ENCODE results near the gene GNB1L.

Gene GNB1L

DNA sequence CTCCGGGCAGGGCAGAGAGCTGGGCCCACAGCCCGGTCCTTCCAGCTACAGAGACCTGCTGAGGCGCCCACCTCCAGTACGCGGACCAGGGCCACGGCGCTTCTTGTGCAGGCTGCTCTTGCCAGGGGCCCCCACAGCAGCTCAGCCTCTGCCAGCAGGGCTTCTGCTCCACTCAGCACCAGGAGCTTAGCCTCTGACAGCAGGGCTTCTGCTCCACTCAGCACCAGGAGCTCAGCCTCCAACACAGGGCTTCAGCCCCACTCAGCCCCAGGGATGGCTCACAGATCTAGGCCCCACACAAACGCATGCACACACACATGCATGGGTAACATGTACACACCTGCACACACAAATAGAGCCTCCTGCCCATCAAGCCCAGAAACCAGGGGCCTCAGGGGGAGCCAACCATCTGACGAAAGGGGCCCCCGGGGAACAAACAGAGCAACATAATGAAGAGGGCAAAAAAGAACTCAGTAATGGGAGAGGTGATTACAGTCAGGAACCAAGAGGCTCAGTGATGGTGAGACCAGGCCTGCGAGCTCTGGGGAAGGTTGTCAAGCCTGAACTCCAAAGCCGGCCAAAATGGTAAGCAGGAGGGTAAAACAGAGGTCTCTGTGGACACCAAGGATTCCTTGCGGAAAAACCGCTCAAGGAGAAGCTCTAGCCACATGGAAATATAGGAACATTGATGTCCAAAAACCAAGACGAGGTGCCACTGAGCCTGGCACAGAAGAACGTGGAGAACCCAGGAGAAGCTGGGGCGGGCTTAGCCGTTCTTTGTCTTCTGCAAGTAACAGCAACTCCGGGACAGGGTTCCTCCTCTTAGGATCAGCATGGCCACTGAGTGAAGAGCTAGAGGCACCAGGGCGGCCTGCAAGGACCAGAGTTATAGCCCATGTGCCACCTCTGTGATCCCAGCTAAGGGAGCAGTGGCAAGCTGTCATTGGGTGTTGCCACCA, 46.5 kb downstream of the GNB1L start:
- Histone ChIP-seq H3K36me3 (ENCODE audit: insufficient read depth, insufficient read length, low read length) (peaks cover 25% of the 10 kb centered on the region), H3K9me3 (ENCODE audit: insufficient read depth, low read length) (no peaks in the 10 kb centered on the region), H3K27me3 (ENCODE audit: insufficient read depth, insufficient read length) (no peaks in the 10 kb centered on the region), H3K4me3 (ENCODE audit: insufficient read length, low read depth) (no peak overlapping the region), H3K9ac (ENCODE audit: insufficient read length, low read depth) (no peak overlapping the region), H3K4me1 (ENCODE audit: insufficient read depth, insufficient read length) (peaks cover 14% of the 10 kb centered on the region)
- DNase-seq (ENCODE audit: low read depth, low spot score): no peak
- TF ChIP-seq ZNF274 (IDR thresholded peaks at IDR 0.05; ENCODE audit: low read depth, low read length) (no peak), YY1 (IDR thresholded peaks at IDR 0.05; ENCODE audit: insufficient read depth, insufficient read length) (no peak), SUZ12 (IDR thresholded peaks at IDR 0.05; ENCODE audit: extremely low read depth, insufficient read depth, insufficient read length) (no peak)

- Histone ChIP-seq H3K9ac (ENCODE audit: insufficient read length, low read depth) (no peak overlapping the region), H3K4me3 (ENCODE audit: insufficient read length, low read depth) (no peak overlapping the region), H3K9me3 (ENCODE audit: insufficient read depth, low read length) (no peaks in the 10 kb centered on the region), H3K36me3 (ENCODE audit: insufficient read depth, insufficient read length, low read length) (peaks cover 23% of the 10 kb centered on the region), H3K4me1 (ENCODE audit: insufficient read depth, insufficient read length) (peaks cover 10% of the 10 kb centered on the region), H3K27me3 (ENCODE audit: insufficient read depth, insufficient read length) (no peaks in the 10 kb centered on the region)
- TF ChIP-seq ZNF274 (IDR thresholded peaks at IDR 0.05; ENCODE audit: low read depth, low read length) (no peak), SUZ12 (IDR thresholded peaks at IDR 0.05; ENCODE audit: extremely low read depth, insufficient read depth, insufficient read length) (no peak), YY1 (IDR thresholded peaks at IDR 0.05; ENCODE audit: insufficient read depth, insufficient read length) (no peak)
- DNase-seq (ENCODE audit: low read depth, low spot score): no peak
These were observed 47.3 kb downstream of the GNB1L start for GRCh38 chr22:19807161-19807913.

GRCh38 chr22:19806213-19807160, 48.2 kb downstream of the GNB1L start:
- no peak for TF ChIP-seq SUZ12 (IDR thresholded peaks at IDR 0.05; ENCODE audit: extremely low read depth, insufficient read depth, insufficient read length)
- TF ChIP-seq ZNF274 (IDR thresholded peaks at IDR 0.05; ENCODE audit: low read depth, low read length): no peak
- no peak for TF ChIP-seq YY1 (IDR thresholded peaks at IDR 0.05; ENCODE audit: insufficient read depth, insufficient read length)
- H3K9me3 ChIP-seq (ENCODE audit: insufficient read depth, low read length): no peaks in the 10 kb centered on the region
- peaks cover 7% of the 10 kb centered on the region for H3K4me1 ChIP-seq (ENCODE audit: insufficient read depth, insufficient read length)
- no peak overlapping the region for H3K9ac ChIP-seq (ENCODE audit: insufficient read length, low read depth)
- no peak overlapping the region for H3K4me3 ChIP-seq (ENCODE audit: insufficient read length, low read depth)
- no peaks in the 10 kb centered on the region for H3K27me3 ChIP-seq (ENCODE audit: insufficient read depth, insufficient read length)
- peaks cover 19% of the 10 kb centered on the region for H3K36me3 ChIP-seq (ENCODE audit: insufficient read depth, insufficient read length, low read length)
- DNase-seq (ENCODE audit: low read depth, low spot score): no peak

- Histone ChIP-seq H3K4me1 (ENCODE audit: insufficient read depth, insufficient read length) (peaks cover 6% of the 10 kb centered on the region), H3K4me3 (ENCODE audit: insufficient read length, low read depth) (no peak overlapping the region), H3K36me3 (ENCODE audit: insufficient read depth, insufficient read length, low read length) (peaks cover 23% of the 10 kb centered on the region), H3K9me3 (ENCODE audit: insufficient read depth, low read length) (no peaks in the 10 kb centered on the region), H3K27me3 (ENCODE audit: insufficient read depth, insufficient read length) (no peaks in the 10 kb centered on the region), H3K9ac (ENCODE audit: insufficient read length, low read depth) (no peak overlapping the region)
- TF ChIP-seq ZNF274 (IDR thresholded peaks at IDR 0.05; ENCODE audit: low read depth, low read length): no peak
- TF ChIP-seq YY1 (IDR thresholded peaks at IDR 0.05; ENCODE audit: insufficient read depth, insufficient read length): no peak
- no peak for TF ChIP-seq SUZ12 (IDR thresholded peaks at IDR 0.05; ENCODE audit: extremely low read depth, insufficient read depth, insufficient read length)
- no peak for DNase-seq (ENCODE audit: low read depth, low spot score)
These were observed 48.9 kb downstream of the GNB1L start for GRCh38 chr22:19805821-19806212.

- Histone ChIP-seq H3K4me1 (ENCODE audit: insufficient read depth, insufficient read length) (peaks cover 7% of the 10 kb centered on the region), H3K4me3 (ENCODE audit: insufficient read length, low read depth) (no peak overlapping the region), H3K27me3 (ENCODE audit: insufficient read depth, insufficient read length) (no peaks in the 10 kb centered on the region), H3K9me3 (ENCODE audit: insufficient read depth, low read length) (no peaks in the 10 kb centered on the region), H3K9ac (ENCODE audit: insufficient read length, low read depth) (no peak overlapping the region), H3K36me3 (ENCODE audit: insufficient read depth, insufficient read length, low read length) (peaks cover 41% of the 10 kb centered on the region)
- no peak for DNase-seq (ENCODE audit: low read depth, low spot score)
- TF ChIP-seq ZNF274 (IDR thresholded peaks at IDR 0.05; ENCODE audit: low read depth, low read length): no peak
- TF ChIP-seq YY1 (IDR thresholded peaks at IDR 0.05; ENCODE audit: insufficient read depth, insufficient read length): no peak
- TF ChIP-seq SUZ12 (IDR thresholded peaks at IDR 0.05; ENCODE audit: extremely low read depth, insufficient read depth, insufficient read length): no peak
These were observed 50.9 kb downstream of the GNB1L start for GRCh38 chr22:19803736-19804267.

DNA sequence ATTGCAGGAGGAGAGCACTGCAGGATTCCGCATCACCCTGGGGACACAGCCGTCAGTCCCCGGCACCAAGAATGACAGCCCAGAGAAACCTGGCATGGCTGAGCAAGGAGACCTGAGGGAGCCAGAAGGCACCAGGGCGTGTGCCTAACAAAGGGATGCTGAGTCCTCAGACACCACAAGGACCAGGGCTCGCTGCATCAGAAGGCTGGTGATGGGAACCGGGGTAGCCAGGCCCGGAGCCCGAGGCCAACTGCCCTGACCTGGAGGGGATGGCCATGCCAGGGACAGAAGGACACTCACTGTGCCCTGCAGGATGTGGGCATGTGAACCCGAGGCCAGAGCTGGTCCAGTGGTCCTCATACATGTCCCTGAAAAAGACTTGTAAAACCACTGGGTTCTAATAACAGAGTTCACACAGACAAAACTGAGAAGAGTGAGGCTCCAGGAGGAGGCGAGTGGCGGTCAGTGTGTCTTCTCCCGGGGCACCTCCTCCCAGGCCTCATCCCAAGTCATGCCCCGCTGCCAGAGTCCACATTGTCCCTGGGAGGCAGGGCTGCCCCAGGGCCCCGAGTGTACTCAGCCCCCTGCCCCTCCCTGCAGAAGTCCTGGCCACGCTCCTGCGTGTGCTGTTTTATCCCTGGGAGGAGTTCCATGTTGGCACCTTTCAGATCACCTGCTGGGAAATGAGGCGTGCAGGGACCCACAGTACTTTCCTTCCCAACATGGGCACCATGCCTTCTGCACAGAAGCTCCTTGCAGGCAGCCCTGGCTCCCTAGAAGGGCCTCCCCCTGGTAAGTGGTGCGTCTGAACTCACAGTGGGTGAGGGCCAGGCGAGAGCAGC, 51.6 kb downstream of the GNB1L start:
- TF ChIP-seq YY1 (IDR thresholded peaks at IDR 0.05; ENCODE audit: insufficient read depth, insufficient read length): no peak
- no peak for TF ChIP-seq ZNF274 (IDR thresholded peaks at IDR 0.05; ENCODE audit: low read depth, low read length)
- TF ChIP-seq SUZ12 (IDR thresholded peaks at IDR 0.05; ENCODE audit: extremely low read depth, insufficient read depth, insufficient read length): no peak
- Histone ChIP-seq H3K4me1 (ENCODE audit: insufficient read depth, insufficient read length) (peaks cover 7% of the 10 kb centered on the region), H3K27me3 (ENCODE audit: insufficient read depth, insufficient read length) (no peaks in the 10 kb centered on the region), H3K36me3 (ENCODE audit: insufficient read depth, insufficient read length, low read length) (peaks cover 45% of the 10 kb centered on the region), H3K4me3 (ENCODE audit: insufficient read length, low read depth) (no peak overlapping the region), H3K9me3 (ENCODE audit: insufficient read depth, low read length) (no peaks in the 10 kb centered on the region), H3K9ac (ENCODE audit: insufficient read length, low read depth) (no peak overlapping the region)
- DNase-seq (ENCODE audit: low read depth, low spot score): no peak

Data from NT2/D1 (cell line).